ENCODE results near the gene CDKN1A. TPM values are rescaled to one million over a fixed set of nuclear protein-coding genes. Genes with fewer than 3 reads are reported as not detected.
"Not testable (repeated sequence)": the region's sequence is repeated elsewhere in the genome, so short reads cannot be mapped to it uniquely, and the experiment has no call there.

CDKN1A gene
- total RNA-seq, 2 donors from 2014 or later: 264 to 383 TPM

DNA sequence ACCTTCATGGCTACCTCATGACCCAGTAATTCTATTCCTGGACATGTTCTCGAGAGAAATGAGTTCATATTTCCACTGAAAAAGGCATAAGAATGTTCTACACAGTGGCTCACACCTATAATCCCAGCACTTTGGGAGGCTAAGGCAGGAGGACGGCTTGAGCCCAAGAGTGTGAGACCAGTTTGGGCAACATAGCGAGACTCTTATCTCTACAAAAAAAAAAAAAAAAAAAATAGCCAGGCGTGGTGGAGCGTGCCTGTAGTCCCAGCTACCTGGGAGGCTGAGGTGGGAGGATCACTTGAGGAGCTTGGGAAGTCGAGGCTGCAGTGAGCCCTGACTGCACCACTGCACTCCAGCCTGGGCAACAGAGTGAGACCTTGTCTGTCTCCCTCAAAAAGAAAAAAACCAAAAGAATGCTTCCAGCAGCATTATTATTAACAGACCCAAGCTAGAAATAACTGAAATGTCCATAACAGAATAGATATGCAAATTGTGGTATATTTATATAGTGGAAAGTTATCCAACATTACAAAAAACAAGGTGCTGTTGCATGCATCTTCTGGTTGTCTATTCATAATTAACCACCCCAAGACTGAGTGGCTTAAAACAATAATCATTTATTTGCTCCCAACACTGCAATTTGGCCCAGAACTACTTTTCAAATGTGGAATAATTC, 9.7 kb downstream of the CDKN1A start:
- ATAC-seq (no peak), DNase-seq (no peak)
- intact Hi-C loops (cut with DNase I, micrococcal nuclease): no loop called here

DNA sequence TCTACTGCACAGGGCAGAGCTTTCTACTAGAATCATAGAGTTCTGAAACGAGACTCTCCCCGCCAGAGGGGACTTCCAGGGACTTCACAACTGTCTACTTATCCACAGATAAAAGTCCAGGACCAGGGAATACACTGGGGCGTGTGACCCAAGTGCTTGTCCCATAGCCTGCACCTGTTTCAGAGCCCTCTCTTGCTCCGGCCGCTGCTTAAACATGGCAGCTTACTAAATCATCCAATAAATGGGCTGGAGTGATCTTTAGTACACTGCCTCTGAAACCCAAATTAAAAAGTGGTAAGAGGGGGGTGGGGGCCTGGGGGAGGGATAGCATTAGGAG, 10.2 kb downstream of the CDKN1A start:
- intact Hi-C loops (cut with DNase I, micrococcal nuclease): no loop called here
- ATAC-seq (no peak), DNase-seq (no peak)

DNA sequence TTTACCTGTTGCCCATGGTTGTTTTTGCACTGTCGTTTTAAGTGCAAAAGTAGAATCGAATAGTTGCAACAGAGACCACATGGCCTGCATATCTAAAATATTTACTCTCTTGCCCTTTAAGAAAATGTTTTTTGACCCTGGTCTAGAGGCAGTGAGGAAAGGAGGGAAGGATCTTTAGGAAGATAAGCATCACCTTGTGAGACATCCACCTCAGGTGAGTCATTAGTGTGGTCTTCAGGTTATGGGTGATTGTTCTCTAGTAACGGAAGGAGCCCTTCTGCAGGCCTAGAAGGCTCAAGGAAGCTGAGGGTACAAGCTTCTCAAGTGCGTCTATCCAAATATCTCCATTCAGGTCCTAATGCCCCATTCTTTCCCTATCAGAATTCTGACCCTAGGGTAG, 12.5 kb downstream of the CDKN1A start:
- DNase-seq: no peak
- intact Hi-C loops (cut with DNase I, micrococcal nuclease): no loop called here
- ATAC-seq: no peak

DNA sequence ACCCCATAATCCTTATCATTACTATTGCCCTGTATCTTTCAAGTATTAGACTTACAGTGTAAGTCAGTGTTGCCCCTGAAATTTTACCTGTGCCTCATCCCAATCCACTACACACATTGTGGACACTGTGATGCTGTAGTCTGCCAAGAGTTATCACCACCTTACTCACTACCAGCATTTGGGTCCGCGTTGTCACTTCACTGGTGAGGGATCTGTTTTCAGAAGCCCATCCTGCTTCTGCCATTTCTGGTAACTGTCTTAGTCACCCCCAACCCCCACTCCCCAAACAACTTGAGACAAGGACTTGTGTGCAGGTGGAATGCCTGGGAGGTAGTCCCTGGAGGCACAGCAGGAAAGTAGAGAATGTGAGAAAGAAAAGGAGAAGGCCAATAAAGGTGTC, 13.1 kb downstream of the CDKN1A start:
- DNase-seq: no peak
- intact Hi-C loops (cut with DNase I, micrococcal nuclease): no loop called here
- no peak for ATAC-seq

DNA sequence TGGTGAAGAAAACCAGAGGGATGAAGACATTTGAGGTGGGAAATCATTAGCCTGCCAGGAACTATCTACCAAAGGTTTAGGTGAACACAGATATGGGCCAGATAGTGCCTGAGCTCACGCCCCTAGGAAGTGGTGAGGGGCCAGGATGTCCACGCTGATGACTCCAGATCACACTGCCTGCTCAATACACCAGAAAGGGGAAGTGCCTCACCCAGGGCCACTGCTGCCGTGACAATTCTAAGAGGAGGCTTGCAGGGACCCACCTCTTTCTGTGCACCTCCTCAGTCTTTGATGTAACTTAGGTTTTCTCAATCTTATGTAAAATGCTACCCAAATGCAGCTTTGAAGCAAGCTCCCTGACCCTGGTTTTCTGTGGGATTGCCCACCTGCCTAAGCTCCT, 13.7 kb downstream of the CDKN1A start:
- DNase-seq (peak in 1 of 2 donors; percentile 32), ATAC-seq (peak; percentile 35)
- intact Hi-C loops (cut with DNase I, micrococcal nuclease): no loop called here

DNA sequence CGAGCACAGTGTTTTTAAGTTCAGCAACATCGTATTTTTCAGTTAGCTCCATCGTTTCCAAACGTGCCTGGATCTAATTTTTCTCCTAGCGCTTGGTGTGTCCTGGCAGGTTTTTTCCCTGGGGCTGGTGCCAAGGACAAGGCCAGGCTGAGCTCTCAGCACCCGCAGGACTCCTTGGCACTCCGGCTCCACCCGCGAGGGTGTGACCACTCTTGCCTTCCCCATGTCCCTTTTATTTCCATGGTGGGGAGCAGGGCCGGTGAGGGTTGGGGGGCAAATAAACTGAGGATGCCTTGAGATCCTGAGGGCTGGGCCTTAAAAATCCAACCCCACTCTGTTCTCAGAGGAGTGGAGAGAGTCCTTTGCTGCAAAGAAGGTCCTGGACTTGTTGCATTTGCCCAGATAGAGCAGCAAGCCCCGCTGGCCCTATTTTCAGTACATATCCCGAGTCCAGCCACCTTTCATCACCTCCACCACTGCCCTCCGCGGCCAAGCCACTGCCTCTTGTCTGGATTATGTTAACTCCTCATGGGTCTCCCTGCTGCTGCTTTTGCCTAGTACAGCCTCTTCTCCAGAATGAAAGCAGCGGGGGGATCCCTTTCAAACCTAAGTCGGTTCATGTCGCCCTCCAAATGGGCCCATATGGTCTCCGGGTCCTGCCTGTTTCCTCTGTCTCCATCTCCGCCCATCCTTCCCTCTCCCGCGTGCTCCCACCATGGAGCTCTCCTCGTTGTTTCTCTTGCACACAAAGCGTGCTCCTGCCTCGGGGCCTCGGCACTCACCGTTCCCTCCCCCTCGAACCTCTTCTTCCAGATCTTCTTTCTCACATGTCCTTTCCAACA, 14.6 kb downstream of the CDKN1A start:
- intact Hi-C loops (cut with DNase I, micrococcal nuclease): no loop called here
- ATAC-seq (peak; percentile 73), DNase-seq (peak in 1 of 2 donors; percentile 55)

DNA sequence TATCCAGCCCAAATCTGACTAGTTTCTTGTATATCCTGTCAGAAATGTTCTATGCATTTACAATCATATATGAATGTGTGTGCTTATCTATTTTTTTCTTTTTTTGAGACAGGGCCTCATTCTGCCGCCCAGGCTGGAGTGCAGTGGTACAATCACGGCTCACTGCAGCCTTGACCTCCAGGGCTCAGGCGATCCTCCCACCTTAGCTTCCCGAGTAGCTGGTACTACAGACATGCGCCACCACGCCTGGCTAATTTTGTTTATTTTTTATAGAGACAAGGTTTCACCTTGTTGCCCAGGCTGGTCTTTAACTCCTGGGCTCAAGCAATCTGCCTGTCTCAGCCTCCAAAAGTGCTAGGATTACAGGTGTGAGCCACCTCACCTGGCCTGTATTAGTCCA, 16.1 kb downstream of the CDKN1A start:
- no peak for ATAC-seq
- intact Hi-C loops (cut with DNase I, micrococcal nuclease): no loop called here
- no peak for DNase-seq

DNA sequence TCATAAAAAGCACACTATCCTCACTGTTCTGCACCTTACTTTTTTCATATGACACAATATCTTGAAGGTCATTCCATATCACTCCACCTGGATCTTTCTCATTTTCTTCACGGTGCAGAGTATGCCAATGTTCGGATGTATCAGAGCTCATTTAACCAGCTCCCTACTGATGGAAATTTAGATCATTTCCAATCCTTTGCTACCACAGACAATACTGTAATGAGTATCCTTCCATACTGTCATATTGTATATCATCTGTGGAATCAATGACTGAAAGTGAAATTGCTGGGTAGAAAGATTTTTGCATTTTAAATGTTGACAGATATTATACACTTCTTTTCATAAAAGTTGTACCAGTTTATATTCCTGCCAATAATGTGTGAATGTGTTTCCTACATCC, 16.9 kb downstream of the CDKN1A start:
- intact Hi-C loops (cut with DNase I, micrococcal nuclease): no loop called here
- no peak for ATAC-seq
- DNase-seq: no peak

DNA sequence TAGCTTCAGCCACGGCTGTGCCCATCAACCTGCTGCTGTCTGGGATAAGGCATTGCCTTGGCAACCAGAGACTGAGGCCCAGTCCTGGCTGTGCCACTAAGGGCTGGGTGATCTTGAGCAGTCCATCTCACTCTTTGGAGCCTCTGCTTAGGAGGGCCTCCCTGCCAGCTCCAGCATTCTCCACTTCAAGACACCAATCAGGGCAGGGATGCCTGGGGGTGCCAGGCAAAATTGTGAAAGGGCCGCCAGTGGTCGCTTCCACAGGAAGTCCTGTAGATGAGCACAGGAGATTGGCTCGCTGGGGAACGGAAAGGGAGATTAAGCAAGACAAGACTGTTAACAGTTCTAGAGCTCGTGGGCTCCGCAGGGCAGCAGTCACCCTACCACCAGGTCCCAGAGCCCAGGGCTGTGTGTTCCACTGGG, 19.0 kb downstream of the CDKN1A start, which contains the start of gene RAB44:
Gene RAB44 (plus strand): TSS at position 346 of the 423 bp plus-strand sequence. CDS start 6,410 bp downstream, outside the sequence.
- DNase-seq: no peak
- intact Hi-C loops (cut with DNase I, micrococcal nuclease): no loop called here
- no peak for ATAC-seq

DNA sequence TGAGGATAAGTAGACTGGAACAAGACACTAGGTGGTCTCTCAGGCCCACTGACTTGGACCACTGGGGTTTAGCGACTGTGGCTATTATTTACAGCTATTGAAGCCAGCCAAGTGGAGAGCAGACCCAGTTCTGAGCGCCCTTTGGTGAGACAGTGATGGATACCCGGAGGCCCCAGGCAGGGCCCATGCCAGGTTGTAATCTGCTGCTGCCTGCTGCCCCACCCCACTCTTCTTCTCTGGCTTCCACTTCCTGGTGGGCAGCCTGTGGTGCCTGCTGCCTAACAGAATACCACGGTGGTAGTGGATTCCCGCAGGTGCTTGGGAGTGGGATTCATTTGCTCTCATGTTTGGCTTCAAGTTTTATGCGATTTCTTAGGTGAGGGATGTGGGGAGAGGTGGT, 19.7 kb downstream of the CDKN1A start:
- no peak for ATAC-seq
- intact Hi-C loops (cut with DNase I, micrococcal nuclease): no loop called here
- no peak for DNase-seq

DNA sequence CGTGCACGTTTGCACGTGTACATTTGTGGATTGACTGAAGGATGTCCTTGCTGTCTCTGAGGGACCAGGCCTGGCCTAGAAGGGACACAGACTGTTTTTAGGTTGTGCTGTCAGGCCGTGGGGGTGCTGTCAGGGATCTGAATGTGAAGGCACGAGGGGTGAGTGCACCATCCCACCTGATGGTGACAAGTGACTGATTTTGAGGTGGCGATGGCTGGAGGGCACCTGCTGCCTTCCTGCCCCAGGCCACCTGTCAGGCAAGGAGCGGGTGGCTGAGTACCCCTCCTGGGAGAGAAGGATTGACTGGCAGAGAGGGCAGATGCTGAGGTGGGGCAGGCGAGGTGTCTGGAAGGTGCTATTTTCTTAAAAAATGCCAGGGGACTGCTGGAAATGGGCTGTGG, 20.4 kb downstream of the CDKN1A start:
- intact Hi-C loops (cut with DNase I, micrococcal nuclease): no loop called here
- DNase-seq: no peak
- no peak for ATAC-seq

DNA sequence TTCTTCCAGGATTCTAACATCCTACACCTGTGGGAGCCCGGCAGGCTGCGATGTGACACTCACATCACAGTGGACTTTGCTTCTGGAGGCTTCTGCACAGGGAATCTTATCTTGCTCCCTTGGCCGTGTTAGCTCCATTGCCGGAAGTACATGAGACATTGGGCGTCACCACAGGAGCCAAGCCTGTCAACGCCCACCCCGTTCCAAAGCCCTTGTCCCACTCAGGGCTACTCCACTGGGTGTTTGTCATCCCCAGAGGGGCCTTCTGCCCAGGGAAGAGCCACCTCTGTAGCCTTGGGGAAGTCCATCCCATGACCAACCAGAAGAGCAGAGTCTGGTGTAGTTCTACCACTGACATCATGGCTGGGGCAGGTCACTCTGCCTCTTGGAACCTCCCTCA, 20.8 kb downstream of the CDKN1A start:
- ATAC-seq (peak; percentile 91), DNase-seq (peak in 1 of 2 donors; percentile 41)
- intact Hi-C loops (cut with DNase I, micrococcal nuclease): no loop called here

DNA sequence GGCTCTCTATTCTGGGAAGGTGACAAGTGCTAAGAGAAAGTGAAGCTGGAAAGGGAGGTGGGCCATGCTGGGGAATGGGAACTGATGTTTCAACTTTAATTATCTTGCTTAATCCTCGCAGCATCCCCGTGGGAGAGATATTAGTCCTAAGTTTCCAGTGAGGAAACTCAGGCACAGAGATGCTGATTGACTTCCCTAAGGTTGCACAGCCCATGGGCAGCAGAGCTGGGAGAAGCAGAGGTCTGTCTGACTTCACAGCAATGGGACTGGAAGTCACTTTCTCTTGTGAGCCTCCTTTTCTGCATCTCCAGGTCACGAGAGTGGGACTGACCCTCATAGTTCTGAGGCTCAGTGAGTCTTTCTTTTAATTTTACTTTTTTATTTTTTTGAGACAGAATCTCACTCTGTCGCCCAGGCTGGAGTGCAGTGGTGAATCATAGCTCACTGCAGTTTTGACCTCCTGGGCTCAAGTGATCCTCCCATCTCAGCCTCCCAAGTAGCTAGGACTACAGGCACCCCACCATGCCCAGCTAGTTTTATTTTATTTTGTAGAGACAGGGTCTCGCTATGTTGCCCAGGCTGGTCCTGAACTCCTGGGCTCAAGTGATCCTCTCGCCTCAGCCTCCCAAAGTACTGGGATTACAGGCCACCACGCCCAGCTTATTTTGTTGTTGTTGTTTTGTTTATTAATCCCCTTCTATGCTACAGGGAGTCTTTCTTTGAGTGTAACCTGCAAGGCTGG, 21.7 kb downstream of the CDKN1A start:
- DNase-seq: no peak
- no peak for ATAC-seq
- intact Hi-C loops (cut with DNase I, micrococcal nuclease): no loop called here

DNA sequence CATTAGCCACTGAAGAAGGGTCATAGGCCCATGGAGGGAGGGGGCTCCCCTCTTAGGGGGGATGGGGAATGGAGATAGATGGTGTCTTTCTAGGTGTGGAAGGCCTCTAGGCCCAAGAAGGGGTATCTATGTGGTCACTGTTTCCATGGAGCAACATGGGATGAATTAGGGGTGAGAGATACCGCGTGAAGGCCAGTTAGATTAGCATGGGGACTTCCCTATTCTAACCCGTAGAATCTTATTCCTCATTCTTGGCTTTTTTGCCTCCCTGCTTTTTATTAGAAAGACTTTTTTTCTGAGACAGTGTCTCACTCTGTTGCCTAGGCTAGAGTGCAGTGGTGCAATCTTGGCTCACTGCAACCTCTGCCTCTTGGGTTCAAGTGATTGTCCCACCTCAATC, 22.3 kb downstream of the CDKN1A start:
- ATAC-seq (no peak), DNase-seq (no peak)
- intact Hi-C loops (cut with DNase I, micrococcal nuclease): no loop called here

DNA sequence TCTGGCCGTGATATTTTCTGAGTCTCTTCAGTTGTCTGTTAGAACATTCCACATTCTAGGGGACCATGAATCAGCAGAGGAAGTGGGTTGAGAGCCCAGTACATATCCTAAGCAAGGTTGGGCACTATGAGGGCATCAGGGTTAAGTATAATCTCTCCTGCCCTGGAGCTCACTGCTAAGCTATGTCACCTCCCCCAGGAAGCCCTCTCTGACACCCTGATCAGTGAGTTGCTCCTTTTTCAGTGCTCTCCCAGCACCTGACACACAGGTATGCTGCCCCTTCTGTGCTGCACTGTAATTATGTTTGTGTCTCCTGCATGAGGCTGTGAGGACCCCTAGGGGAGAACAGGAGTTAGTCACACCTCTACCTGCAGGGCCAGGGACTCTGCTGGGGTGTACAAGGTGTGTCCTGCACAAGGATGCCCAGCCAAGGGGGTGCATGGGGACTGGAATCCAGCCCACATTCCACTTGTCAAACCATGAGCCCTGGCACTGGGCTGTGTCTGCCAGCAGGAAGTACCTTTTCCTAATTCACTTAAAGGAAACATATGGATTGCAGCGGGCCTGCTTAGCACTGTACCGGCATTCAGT, 23.0 kb downstream of the CDKN1A start:
- intact Hi-C loops (cut with DNase I, micrococcal nuclease): no loop called here
- DNase-seq: no peak
- peak; percentile 55 for ATAC-seq

DNA sequence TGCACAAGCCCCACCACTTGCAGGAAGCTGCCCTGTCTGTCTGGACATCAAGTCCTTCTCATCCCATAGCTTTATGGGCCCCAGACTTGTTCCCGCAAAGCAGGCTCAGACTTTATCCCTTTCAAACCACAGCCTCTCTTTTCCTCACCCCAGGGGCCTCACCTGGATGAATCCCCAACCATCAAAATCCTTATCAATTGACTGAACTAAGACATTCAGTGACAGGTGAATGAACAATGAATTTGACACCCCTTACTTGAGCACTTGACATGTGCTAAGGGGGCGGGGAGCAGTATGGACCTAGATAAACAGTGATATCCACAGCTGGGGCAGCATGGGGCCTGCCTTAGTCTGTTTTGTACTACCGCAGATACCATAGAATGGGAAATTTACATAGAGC, 24.1 kb downstream of the CDKN1A start:
- DNase-seq (no peak), ATAC-seq (no peak)
- intact Hi-C loops (cut with DNase I, micrococcal nuclease): no loop called here

DNA sequence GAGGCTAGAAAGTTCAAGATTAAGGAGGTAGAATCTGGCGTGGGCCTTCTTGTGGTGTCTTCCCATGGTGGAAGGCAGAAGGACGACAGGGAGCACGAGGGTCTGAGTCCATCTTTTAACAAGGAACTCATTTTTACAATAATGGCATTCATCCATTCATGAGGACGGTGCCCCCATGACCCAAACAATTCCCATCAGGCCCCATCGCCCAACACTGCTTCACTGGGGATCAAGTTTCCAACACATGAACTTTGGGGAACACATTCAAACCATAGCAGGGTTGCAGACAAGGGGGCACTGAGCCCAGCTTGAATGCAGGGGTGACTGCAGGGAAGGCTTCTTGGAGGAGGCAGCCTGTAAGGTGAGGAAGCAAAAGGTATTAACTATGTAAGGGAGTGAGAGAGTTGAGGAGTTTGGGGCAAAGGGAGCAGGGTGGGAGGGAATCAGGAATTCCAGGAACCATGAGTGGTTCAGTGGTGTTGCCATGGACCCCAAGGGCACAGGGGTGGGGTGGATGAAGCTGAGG, 24.6 kb downstream of the CDKN1A start:
- ATAC-seq (no peak), DNase-seq (no peak)
- intact Hi-C loops (cut with DNase I, micrococcal nuclease): no loop called here

DNA sequence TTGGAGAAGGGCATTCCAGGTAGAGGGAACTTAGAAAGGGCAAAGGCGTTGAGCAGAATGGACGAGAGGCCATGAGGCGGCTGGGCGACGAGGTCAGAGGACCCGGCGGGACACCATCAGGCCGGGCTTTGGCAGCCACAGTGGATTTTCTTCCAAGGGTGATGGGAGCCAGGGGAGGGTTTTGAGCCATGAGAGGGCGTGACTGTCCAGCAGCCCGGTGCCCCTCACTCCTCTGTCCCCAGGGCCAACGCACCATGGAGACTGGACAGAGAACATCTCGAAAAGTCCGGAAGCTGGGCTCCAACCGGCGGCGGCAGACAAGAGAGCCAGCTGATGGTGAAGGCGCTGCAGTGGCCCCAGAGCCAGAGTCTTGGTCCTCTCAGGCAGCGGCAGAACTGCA, 25.5 kb downstream of the CDKN1A start:
- intact Hi-C loops (cut with DNase I, micrococcal nuclease): no loop called here
- ATAC-seq (no peak), DNase-seq (no peak)

DNA sequence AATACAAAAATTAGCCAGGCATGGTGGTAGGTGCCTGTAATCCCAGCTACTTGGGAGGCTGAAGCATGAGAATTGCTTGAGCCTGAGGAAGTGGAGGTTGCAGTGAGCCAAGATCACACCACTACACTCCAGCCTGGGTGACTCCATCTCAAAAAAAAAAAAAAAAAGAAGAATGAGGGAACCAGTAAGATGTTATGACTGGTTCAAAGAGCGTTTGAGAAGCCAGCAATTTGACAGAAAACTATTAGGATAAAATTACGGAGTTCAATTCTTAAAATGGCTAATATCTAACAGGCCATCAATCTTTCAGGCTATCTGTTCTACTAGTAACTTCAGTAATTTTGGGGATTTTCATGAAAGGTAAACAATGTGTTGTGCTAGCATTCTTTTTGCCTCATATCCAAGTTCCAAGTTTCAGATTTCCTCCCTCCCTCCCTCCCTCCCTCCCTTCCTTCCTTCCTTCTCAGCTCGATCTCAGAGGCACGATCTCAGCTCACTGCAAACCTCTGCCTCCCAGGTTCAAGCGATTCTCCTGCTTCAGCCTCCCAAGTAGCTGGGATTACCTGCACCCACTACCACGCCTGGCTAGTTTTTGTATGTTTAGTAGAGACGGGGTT, 26.6 kb downstream of the CDKN1A start:
- intact Hi-C loops (cut with DNase I, micrococcal nuclease); DNase-seq; ATAC-seq: not testable (repeated sequence)

Measured in left colon (tissue), 2 donors.